Spleen (tissue), 11 donors: ENCODE results near the gene HDX. TPM values are rescaled to one million over a fixed set of nuclear protein-coding genes. Genes with fewer than 3 reads are reported as not detected.
A peak's percentile ranks its signal among the peaks of the same experiment; 100 is the strongest.

ENCODE experiments used
- DNase-seq: peaks from one replicate; pipeline ENCODE4 v3.0.0-alpha.2; 2020
- H3K27ac ChIP-seq, 8 donors: fragments of 200-600 bp; sonication (generic) in 7 of 8; 1 replicate in 4 of 8; 2 replicates in 4 of 8; pipeline versions ENCODE4 v1.5.0 to v1.8.0; 2016 to 2021; ENCODE audit warnings: inconsistent platforms in 4 of 8, mild to moderate bottlenecking in 4 of 8, moderate library complexity in 1 of 8
- H3K27me3 ChIP-seq, 7 donors: fragments of 200-600 bp; sonication (generic) in 6 of 7; replicated peaks in 1 of 7; 1 replicate in 4 of 7; 2 replicates in 3 of 7; pipeline versions ENCODE4 v1.5.0 to v1.8.0; 2016 to 2021; ENCODE audit warnings: inconsistent platforms in 3 of 7, mild to moderate bottlenecking in 1 of 7
- H3K36me3 ChIP-seq, 6 donors: fragments of 200-600 bp; sonication (generic) in 5 of 6; 1 replicate in 4 of 6; 2 replicates in 2 of 6; pipeline versions ENCODE4 v1.5.0 to v1.8.0; 2016 to 2021; ENCODE audit warnings: inconsistent platforms in 2 of 6
- H3K4me1 ChIP-seq, 6 donors: fragments of 200-600 bp; sonication (generic) in 5 of 6; 1 replicate in 3 of 6; 2 replicates in 3 of 6; pipeline versions ENCODE4 v1.5.0 to v1.8.0; 2016 to 2021; ENCODE audit warnings: inconsistent platforms in 3 of 6
- H3K4me3 ChIP-seq, 8 donors: fragments of 200-600 bp; sonication (generic) in 7 of 8; 1 replicate in 4 of 8; 2 replicates in 4 of 8; pipeline versions ENCODE4 v1.5.0 to v1.8.0; 2016 to 2021; ENCODE audit warnings: inconsistent platforms in 4 of 8, mild to moderate bottlenecking in 4 of 8, moderate library complexity in 2 of 8
- H3K9me3 ChIP-seq, 8 donors: fragments of 200-600 bp; sonication (generic) in 7 of 8; 1 replicate in 4 of 8; 2 replicates in 4 of 8; pipeline versions ENCODE4 v1.5.0 to v1.8.0; 2016 to 2021; ENCODE audit warnings: inconsistent platforms in 4 of 8
- POLR2A ChIP-seq, 3 donors: fragments of 450-650 bp; IDR thresholded peaks; one replicate each; pipeline ENCODE4 v1.5.1; 2017; ENCODE audit warnings: antibody characterized with exemption in 3 of 3, mild to moderate bottlenecking in 1 of 3
- POLR2AphosphoS5 ChIP-seq, 3 donors: sonication (generic); formaldehyde crosslinking; IDR thresholded peaks; one replicate each; pipeline ENCODE4 v1.5.1; 2017; ENCODE audit warnings: antibody characterized with exemption in 3 of 3
- WGBS, 5 donors: extraction: QIAGEN DNeasy Blood & Tissue Kit in 3 of 5; methylation state at CpG; one replicate each; pipeline versions ENCODE4 v1.1.5 to v1.1.7; 2013 to 2018; 5-methylcytosine and 5-hydroxymethylcytosine counted together
- intact Hi-C: fragments of 100-400 bp; cut with DNase I; formaldehyde crosslinking; loops from one replicate; pipeline ENCODE4 v1.15.0; 2023; ENCODE audit warnings: low total_unique reads
- polyA plus RNA-seq, 3 donors: library from polyadenylated mRNA; stranded (reverse); fragments of 200-250 nt; gene quantifications; one replicate each; pipeline ENCODE4 v1.2.1, GENCODE V29; 2013
- total RNA-seq, 7 donors: library from RNA; depleted of rRNA in 3 of 7; stranded (reverse); fragments of >200 nt in 3 of 7; fragmentation: NEBNext Ultra II Directional in 4 of 7; extraction: Animal tissue kit (Norgen Biotek cat#: 25700) in 4 of 7; gene quantifications; one replicate each; pipeline versions ENCODE4 v1.1.0 to v1.2.1, GENCODE V29; 2016 to 2021
- TF ChIP-seq, protein P1 (sequence below), 11 experiments: fragments of 200-600 bp in 7 of 11; fragments of 450-650 bp in 4 of 11; sonication (generic) in 4 of 11; IDR thresholded peaks in 8 of 11; conservative IDR thresholded peaks in 3 of 11; 1 replicate in 7 of 11; 2 replicates in 4 of 11; pipeline versions ENCODE4 v1.4.0 to v1.8.0; 2016 to 2021; ENCODE audit warnings: antibody characterized with exemption in 11 of 11, inconsistent platforms in 4 of 11, mild to moderate bottlenecking in 1 of 11
- donor health status: healthy with polysubstance abuse.
- donor health status: DM: no; HTN: no; CAD: no; lungs with moderate emphysema.
- donor health status: DM: no; HTN: no; CAD: no.
- donor health status: Bipolar disorder and iron deficiency.
- donor health status: healthy.
- donor health status: DM: no; HTN: no; CAD: no.
- donor health status: DM: yes; HTN: yes; CAD: no.

Gene HDX
- total and polyA plus RNA-seq, 10 donors: 0.37 to 9.6 (median 5.7) TPM

DNA sequence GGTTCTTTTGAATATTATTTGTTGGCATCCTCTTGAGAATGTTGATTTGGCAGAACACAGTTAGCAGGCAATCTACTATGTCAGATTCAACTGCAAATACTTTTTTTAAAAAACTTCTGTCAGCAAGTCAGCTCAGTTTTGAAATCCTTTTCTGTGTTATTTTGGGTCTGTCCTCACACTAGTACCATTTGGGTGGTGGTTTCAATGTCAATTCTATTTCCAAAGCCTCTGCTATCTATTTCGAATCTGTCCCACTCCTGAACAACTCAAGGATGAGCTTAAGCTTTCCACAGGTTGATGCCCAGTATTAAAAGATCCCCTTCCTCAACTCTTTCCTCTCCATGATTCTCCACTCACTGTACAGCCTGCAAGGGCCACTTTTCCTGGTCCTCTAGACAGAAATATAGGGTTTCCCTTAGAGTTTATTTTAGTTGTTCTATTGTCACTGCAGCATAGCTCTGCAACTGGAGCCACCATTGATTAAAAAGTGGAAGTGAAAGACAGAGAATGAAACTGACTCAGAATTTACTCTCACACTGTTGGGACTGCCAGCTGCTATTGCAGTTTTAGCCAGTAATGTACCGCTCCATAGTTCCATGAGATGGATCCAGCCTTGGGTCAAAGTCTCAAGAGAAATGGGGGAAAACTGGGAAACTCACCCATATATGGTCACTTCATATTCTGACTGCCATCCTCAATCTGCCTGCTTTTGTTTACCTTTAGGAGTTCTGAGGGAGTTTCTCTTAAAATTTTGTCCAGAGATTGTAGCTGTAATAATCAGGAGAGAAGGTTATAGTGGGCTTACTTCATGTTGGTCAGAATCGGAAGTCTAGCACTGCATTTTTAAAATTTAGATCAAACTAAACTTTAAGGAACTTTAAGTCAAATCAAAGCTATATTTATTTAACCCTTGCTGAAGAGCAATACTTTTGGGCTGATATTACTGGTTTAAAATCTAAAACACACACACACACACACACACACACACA lies 14.6 kb downstream of the HDX start:
- Histone ChIP-seq H3K27ac (peak overlapping the region in 1 of 8 donors; percentile 21), H3K4me3 (no peak overlapping the region), H3K36me3 (no peaks in the 10 kb centered on the region), H3K27me3 (no peaks in the 10 kb centered on the region), H3K4me1 (no peaks in the 10 kb centered on the region), H3K9me3 (peaks cover 0 to 28% (median 6%) of the 10 kb centered on the region in 8 donors)
- intact Hi-C loops: no loop called here
- 63 to 91% (median 79%) methylated on average over 3 of the region's 3 CpGs for WGBS, 5 donors
- TF ChIP-seq POLR2A (IDR thresholded peaks at IDR 0.05) (no peak), POLR2AphosphoS5 (IDR thresholded peaks at IDR 0.05) (no peak)
- TF ChIP-seq, protein P1, sequence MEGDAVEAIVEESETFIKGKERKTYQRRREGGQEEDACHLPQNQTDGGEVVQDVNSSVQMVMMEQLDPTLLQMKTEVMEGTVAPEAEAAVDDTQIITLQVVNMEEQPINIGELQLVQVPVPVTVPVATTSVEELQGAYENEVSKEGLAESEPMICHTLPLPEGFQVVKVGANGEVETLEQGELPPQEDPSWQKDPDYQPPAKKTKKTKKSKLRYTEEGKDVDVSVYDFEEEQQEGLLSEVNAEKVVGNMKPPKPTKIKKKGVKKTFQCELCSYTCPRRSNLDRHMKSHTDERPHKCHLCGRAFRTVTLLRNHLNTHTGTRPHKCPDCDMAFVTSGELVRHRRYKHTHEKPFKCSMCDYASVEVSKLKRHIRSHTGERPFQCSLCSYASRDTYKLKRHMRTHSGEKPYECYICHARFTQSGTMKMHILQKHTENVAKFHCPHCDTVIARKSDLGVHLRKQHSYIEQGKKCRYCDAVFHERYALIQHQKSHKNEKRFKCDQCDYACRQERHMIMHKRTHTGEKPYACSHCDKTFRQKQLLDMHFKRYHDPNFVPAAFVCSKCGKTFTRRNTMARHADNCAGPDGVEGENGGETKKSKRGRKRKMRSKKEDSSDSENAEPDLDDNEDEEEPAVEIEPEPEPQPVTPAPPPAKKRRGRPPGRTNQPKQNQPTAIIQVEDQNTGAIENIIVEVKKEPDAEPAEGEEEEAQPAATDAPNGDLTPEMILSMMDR (IDR thresholded peaks at IDR 0.05 in 8 of 11, conservative IDR thresholded peaks at IDR 0.05 in 3 of 11): no peak
- no peak for DNase-seq

DNA sequence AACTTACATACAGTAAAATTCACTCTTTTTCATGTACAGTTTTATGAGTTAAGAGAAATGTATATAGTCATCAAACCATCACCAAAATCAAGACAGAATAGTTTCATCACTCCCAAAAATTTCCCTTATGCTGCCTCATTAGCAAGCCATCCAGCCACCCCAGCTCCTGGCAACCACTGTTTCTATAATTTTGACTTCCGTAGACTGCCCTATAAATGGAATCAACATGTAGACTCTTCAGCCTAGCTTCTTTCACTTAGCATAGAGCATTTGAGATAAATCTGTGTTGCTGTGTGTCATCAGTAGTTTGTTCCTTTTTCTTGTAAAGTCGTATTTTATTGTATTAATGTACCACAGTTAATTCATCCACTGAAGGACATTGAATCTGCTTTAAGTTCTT lies 23.2 kb downstream of the HDX start:
- no peaks in the 10 kb centered on the region for H3K4me1 ChIP-seq
- TF ChIP-seq POLR2A (IDR thresholded peaks at IDR 0.05) (no peak), POLR2AphosphoS5 (IDR thresholded peaks at IDR 0.05) (no peak)
- TF ChIP-seq, protein P1 (IDR thresholded peaks at IDR 0.05 in 8 of 11, conservative IDR thresholded peaks at IDR 0.05 in 3 of 11): no peak
- no peak overlapping the region for H3K27ac ChIP-seq
- 79 to 98% (median 84%) methylated on average over 2 of the region's 2 CpGs for WGBS, 5 donors
- intact Hi-C loops: no loop called here
- no peaks in the 10 kb centered on the region for H3K27me3 ChIP-seq
- DNase-seq: no peak
- H3K4me3 ChIP-seq: no peak overlapping the region
- H3K9me3 ChIP-seq: peaks cover 0 to 33% (median 6%) of the 10 kb centered on the region in 8 donors
- H3K36me3 ChIP-seq: no peaks in the 10 kb centered on the region

DNA sequence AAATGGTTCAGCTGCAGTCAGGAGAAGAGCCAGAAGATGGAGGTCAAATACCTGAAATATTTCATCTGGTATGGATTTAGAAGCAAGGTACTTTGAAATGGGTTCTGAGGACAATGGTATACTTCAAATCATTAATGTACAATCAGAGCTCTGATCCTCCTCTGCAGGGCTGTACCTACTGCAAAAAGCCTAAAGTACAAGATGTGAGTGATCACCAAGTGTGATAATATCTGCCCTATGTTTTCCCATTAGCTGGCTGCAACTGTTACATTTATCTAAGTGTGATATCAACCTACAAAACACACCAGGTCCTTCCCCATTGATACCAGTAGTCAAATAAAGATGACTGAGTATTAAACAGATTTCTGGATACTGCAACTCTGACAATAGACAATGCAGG lies 25.1 kb downstream of the HDX start:
- DNase-seq: no peak
- H3K9me3 ChIP-seq: peaks cover 0 to 13% (median 3%) of the 10 kb centered on the region in 8 donors
- TF ChIP-seq POLR2AphosphoS5 (IDR thresholded peaks at IDR 0.05) (no peak), POLR2A (IDR thresholded peaks at IDR 0.05) (no peak)
- TF ChIP-seq, protein P1 (IDR thresholded peaks at IDR 0.05 in 8 of 11, conservative IDR thresholded peaks at IDR 0.05 in 3 of 11): no peak
- H3K36me3 ChIP-seq: no peaks in the 10 kb centered on the region
- intact Hi-C loops: no loop called here
- H3K27me3 ChIP-seq: no peaks in the 10 kb centered on the region
- H3K4me3 ChIP-seq: no peak overlapping the region
- no peaks in the 10 kb centered on the region for H3K4me1 ChIP-seq
- H3K27ac ChIP-seq: no peak overlapping the region

DNA sequence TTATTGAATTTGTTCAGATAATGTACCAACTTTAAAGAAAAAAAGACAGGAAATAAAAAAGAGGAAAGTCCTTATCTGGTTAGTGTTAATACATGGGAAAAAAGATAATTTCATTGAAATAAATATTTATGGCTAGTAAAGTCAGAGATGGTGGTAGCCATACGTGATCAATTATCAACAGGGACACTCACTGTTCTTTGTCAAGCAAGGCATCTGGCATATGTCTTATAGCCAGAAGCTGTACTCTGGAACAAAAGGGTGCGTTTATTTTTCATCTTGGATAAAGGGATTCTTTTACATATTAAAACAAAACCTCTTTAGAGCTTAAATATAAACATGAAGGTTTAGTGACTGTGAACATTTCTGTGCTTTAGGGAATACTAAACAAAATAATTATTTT lies 26.7 kb downstream of the HDX start:
- WGBS, 5 donors: 54 to 92% (median 82%) methylated on average over 2 of the region's 2 CpGs
- intact Hi-C loops: no loop called here
- no peak for DNase-seq

More for the DNA sequence above, 26.7 kb downstream of the HDX start:
- no peaks in the 10 kb centered on the region for H3K27me3 ChIP-seq
- TF ChIP-seq POLR2AphosphoS5 (IDR thresholded peaks at IDR 0.05) (no peak), POLR2A (IDR thresholded peaks at IDR 0.05) (no peak)
- TF ChIP-seq, protein P1 (IDR thresholded peaks at IDR 0.05 in 8 of 11, conservative IDR thresholded peaks at IDR 0.05 in 3 of 11): no peak
- H3K36me3 ChIP-seq: no peaks in the 10 kb centered on the region
- no peaks in the 10 kb centered on the region for H3K9me3 ChIP-seq
- no peak overlapping the region for H3K27ac ChIP-seq
- no peaks in the 10 kb centered on the region for H3K4me1 ChIP-seq
- H3K4me3 ChIP-seq: no peak overlapping the region
